Endothelial cell of umbilical vein (primary cell): ENCODE data around the gene UBFD1. TPM values are rescaled to one million over a fixed set of nuclear protein-coding genes. Genes with fewer than 3 reads are reported as not detected.

Source experiments
- BruUV-seq: library from RNA; stranded (reverse); fragments of 400-500 nt; replicated peaks from 2 replicates; lab custom pipeline; 2021; lab: Mats Ljungman, UMichigan
- CTCF ChIA-PET: fragments of 300-600, 350-600 bp; sonication (Branson Sonifier 250); formaldehyde crosslinking; loops from one replicate; lab custom pipeline; 2021; ENCODE audit warnings: antibody characterized with exemption, inconsistent platforms; lab: Charles Lee
- POLR2A ChIA-PET: fragments of 300-600, 350-600 bp; sonication (Branson Sonifier 250); formaldehyde crosslinking; loops from one replicate; lab custom pipeline; 2021; ENCODE audit warnings: antibody characterized with exemption, inconsistent platforms; lab: Charles Lee
- DNase-seq: peaks from one replicate; pipeline ENCODE4 v3.0.0-alpha.2; 2011; ENCODE audit warnings: low read depth, low spot score
- FAIRE-seq: peaks from 2 replicates; lab custom pipeline; 2011; peaks lifted over from hg19 to GRCh38; lab: Jason Lieb, UNC
- H2AFZ ChIP-seq: 2 replicates; pipeline ENCODE4 v1.6.0; 2012; ENCODE audit warnings: low read depth, low read length, control low read depth, inconsistent platforms
- H3K27ac ChIP-seq: 2 replicates; pipeline ENCODE4 v1.5.1; 2011; ENCODE audit warnings: low read depth, mild to moderate bottlenecking, control low read depth, low read length, moderate library complexity; ENCODE audit not compliant: insufficient read depth
- H3K27me3 ChIP-seq, 2 experiments: 2 replicates each; pipeline versions ENCODE4 v1.6.0 to v1.6.1; 2011; ENCODE audit warnings: low read length in 2 of 2, mixed read lengths in 1 of 2; ENCODE audit not compliant: control insufficient read depth in 2 of 2, insufficient read depth in 2 of 2
- H3K36me3 ChIP-seq, 2 experiments: 2 replicates in 1 of 2; 3 replicates in 1 of 2; pipeline ENCODE4 v1.5.1; 2011; ENCODE audit warnings: low read length in 2 of 2, mild to moderate bottlenecking in 1 of 2, moderate library complexity in 1 of 2; ENCODE audit not compliant: control insufficient read depth in 2 of 2, insufficient read depth in 2 of 2; ENCODE audit errors: extremely low read depth in 1 of 2
- H3K4me1 ChIP-seq: 3 replicates; pipeline ENCODE4 v1.5.1; 2011; ENCODE audit warnings: mild to moderate bottlenecking, low read length; ENCODE audit not compliant: control insufficient read depth, insufficient read depth; ENCODE audit errors: extremely low read depth
- H3K4me2 ChIP-seq: 2 replicates; pipeline ENCODE4 v1.6.1; 2011; ENCODE audit warnings: low read length, control low read depth, mixed read lengths; ENCODE audit not compliant: insufficient read depth
- H3K4me3 ChIP-seq, 3 experiments: fragments of 200-600 bp in 1 of 3; sonication (generic), shearing (Covaris generic) in 1 of 3; replicated peaks in 1 of 3; 2 replicates each; pipeline ENCODE4 v1.5.1; 2011 to 2016; ENCODE audit warnings: control low read depth in 3 of 3, low read length in 3 of 3, mild to moderate bottlenecking in 2 of 3, inconsistent platforms in 1 of 3, low read depth in 1 of 3, moderate library complexity in 1 of 3; ENCODE audit not compliant: insufficient read depth in 1 of 3
- H3K79me2 ChIP-seq: 2 replicates; pipeline ENCODE4 v1.6.0; 2012; ENCODE audit warnings: low read length, inconsistent platforms; ENCODE audit not compliant: control insufficient read depth, insufficient read depth
- H3K9ac ChIP-seq: replicated peaks from 2 replicates; pipeline ENCODE3; 2011; ENCODE audit warnings: low read length, control low read depth; ENCODE audit not compliant: insufficient read depth; ENCODE audit errors: extremely low read depth
- H3K9me1 ChIP-seq: replicated peaks from 3 replicates; pipeline ENCODE4 v1.6.0; 2011; ENCODE audit warnings: mild to moderate bottlenecking, low read length; ENCODE audit not compliant: control insufficient read depth, insufficient read depth; ENCODE audit errors: extremely low read depth
- H3K9me3 ChIP-seq: replicated peaks from 2 replicates; pipeline ENCODE4 v1.5.1; 2012; ENCODE audit warnings: low read length, inconsistent platforms; ENCODE audit not compliant: control insufficient read depth, insufficient read depth
- H4K20me1 ChIP-seq: replicated peaks from 2 replicates; pipeline ENCODE3; 2011; ENCODE audit warnings: mild to moderate bottlenecking, low read length; ENCODE audit not compliant: control insufficient read depth, insufficient read depth; ENCODE audit errors: extremely low read depth
- EZH2 ChIP-seq: IDR thresholded peaks from 2 replicates; pipeline ENCODE4 v1.6.1; 2012; ENCODE audit warnings: borderline replicate concordance, low read depth, mild to moderate bottlenecking, moderate library complexity, low read length, inconsistent platforms; ENCODE audit not compliant: severe bottlenecking
- GATA2 ChIP-seq: IDR thresholded peaks from 2 replicates; pipeline ENCODE4 v1.7.0; 2011; ENCODE audit warnings: low read depth, mild to moderate bottlenecking, moderate library complexity, mixed read lengths, low read length; ENCODE audit not compliant: insufficient read length, insufficient read depth
- MYC ChIP-seq: IDR thresholded peaks from one replicate; pipeline ENCODE4 v1.6.1; 2011; ENCODE audit warnings: mild to moderate bottlenecking, low read depth, low read length
- POLR2A ChIP-seq: IDR thresholded peaks from 2 replicates; pipeline ENCODE4 v1.6.1; 2012; ENCODE audit warnings: low read depth, mild to moderate bottlenecking, control low read depth, low read length
- dilution Hi-C: fragments of 300-500 bp; cut with MboI; formaldehyde crosslinking; loops from one replicate; pipeline ENCODE4 v1.15.0; 2019; ENCODE audit warnings: low sequenced_read_pairs; ENCODE audit not compliant: extremely low pct_ligation_motif_present
- intact Hi-C: fragments of 100-400 bp; cut with micrococcal nuclease; formaldehyde crosslinking; loops from one replicate; pipeline ENCODE4 v1.10.0; 2022
- polyA plus RNA-seq, 4 experiments: library from polyadenylated mRNA; depleted of rRNA in 3 of 4; stranded (reverse) in 3 of 4; unstranded in 1 of 4; fragments of >200 nt; gene quantifications; 2 replicates each; pipeline versions ENCODE4 v1.2.1 to v1.2.3, GENCODE V29; 2011 to 2012; ENCODE audit warnings: missing spikeins in 1 of 4
- total RNA-seq: library from RNA; stranded (reverse); gene quantifications from 2 replicates; pipeline ENCODE4 v1.2.3, GENCODE V29; 2021
- TF ChIP-seq, protein P1 (sequence below): IDR thresholded peaks from 2 replicates; pipeline ENCODE4 v1.6.1; 2011; ENCODE audit not compliant: insufficient read depth, insufficient read length

UBFD1 gene
- total and polyA plus RNA-seq, 2 donors (not counting 3 experiments of a cell fraction or from before 2014, with no cell fraction given): 50.0 to 69.9 TPM

DNA sequence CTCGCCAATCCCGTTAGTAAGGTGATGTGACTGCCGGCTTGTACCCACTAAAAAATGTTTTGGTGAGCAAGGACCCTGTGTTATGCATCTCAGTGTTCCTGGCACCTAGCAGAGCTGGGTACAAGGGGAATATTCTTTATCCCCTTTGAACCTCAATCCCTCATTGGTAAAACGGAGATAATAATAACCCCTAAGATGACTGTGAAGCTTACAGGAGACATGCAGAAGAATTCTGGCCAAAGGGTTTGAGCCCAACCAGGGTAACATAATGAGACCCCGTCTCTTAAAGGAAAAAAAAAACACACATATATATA, 48.1 kb upstream of the UBFD1 start:
- H3K9ac ChIP-seq: peak overlapping the region; percentile 62
- H3K27ac ChIP-seq: no peak overlapping the region
- H3K9me3 ChIP-seq: no peaks in the 10 kb centered on the region
- dilution Hi-C loops: no loop called here
- DNase-seq: peak; percentile 31
- H3K4me2 ChIP-seq: peak overlapping the region; percentile 89
- peaks cover 2% of the 10 kb centered on the region for H4K20me1 ChIP-seq
- CTCF ChIA-PET: interaction anchor here (1.0 to 1.8 kb wide), 4 partner anchors 9 to 74 kb away, joined by 3 to 12 read pairs (median 4); no protein-coding TSS in a partner anchor
- TF ChIP-seq MYC (no peak), POLR2A (no peak)
- POLR2A ChIA-PET: no interaction called here
- H3K4me3 ChIP-seq: peak overlapping the region; percentile 4 to 69 (median 60)
- no peak overlapping the region for H2AFZ ChIP-seq
- H3K36me3 ChIP-seq: no peaks in the 10 kb centered on the region
- H3K27me3 ChIP-seq: no peaks in the 10 kb centered on the region
- peaks cover 47% of the 10 kb centered on the region for H3K79me2 ChIP-seq
- TSS peak; percentile 80 for BruUV-seq
- intact Hi-C loops: no loop called here
- peaks cover 9% of the 10 kb centered on the region for H3K4me1 ChIP-seq
- no peaks in the 10 kb centered on the region for H3K9me1 ChIP-seq
- FAIRE-seq: no peak

DNA sequence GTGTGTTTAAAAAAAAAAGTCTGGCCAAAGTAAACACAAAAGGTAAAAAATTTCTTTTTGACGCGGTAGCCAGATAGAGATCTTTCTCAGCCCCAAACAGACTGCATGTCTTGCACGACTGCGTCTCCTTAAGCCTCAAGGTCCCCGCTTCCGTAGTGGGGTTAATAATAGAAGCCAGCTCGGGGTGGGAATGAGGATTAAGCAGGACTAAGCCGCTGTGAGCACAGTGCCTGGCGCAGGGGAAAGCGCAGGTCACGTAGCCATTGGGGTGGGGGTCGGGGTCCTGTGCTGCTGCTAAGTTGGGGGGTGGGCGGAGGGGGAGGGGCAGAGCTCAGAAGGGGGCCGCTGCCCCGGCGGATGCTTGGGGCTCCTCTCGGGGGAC, 47.8 kb upstream of the UBFD1 start:
- peak; percentile 42 for DNase-seq
- Histone ChIP-seq H3K27ac (peak overlapping the region; percentile 27), H3K36me3 (no peaks in the 10 kb centered on the region), H3K79me2 (peaks cover 46% of the 10 kb centered on the region), H2AFZ (no peak overlapping the region), H3K4me1 (peaks cover 6% of the 10 kb centered on the region), H4K20me1 (peaks cover 2% of the 10 kb centered on the region), H3K27me3 (no peaks in the 10 kb centered on the region), H3K4me3 (peak overlapping the region; percentile 4 to 69 (median 60)), H3K9me3 (no peaks in the 10 kb centered on the region), H3K9me1 (no peaks in the 10 kb centered on the region), H3K9ac (peak overlapping the region; percentile 62), H3K4me2 (peak overlapping the region; percentile 89)
- dilution Hi-C loops: no loop called here
- FAIRE-seq: peak; percentile 46
- ChIA-PET CTCF (interaction anchor here (1.0 to 1.8 kb wide), 3 partner anchors 9 to 74 kb away, joined by 3 to 5 read pairs (median 3); no protein-coding TSS in a partner anchor), POLR2A (interaction anchor here (1.4 kb wide), 1 partner anchor 18 kb away, joined by 3 read pairs; no protein-coding TSS in a partner anchor)
- intact Hi-C loops: loop anchor here (1.0 kb wide), 3 partner anchors 17 to 132 kb away; partner anchors contain the start of genes DCTN5, EARS2, PALB2 and UBFD1
- TF ChIP-seq, protein P1, sequence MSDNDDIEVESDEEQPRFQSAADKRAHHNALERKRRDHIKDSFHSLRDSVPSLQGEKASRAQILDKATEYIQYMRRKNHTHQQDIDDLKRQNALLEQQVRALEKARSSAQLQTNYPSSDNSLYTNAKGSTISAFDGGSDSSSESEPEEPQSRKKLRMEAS: no peak
- TF ChIP-seq EZH2: no peak
- TF ChIP-seq GATA2: peak; percentile 55
- BruUV-seq: no TSS peak
